ENCODE results near the gene L1TD1. TPM values are rescaled to one million over a fixed set of nuclear protein-coding genes. Genes with fewer than 3 reads are reported as not detected.
"Not testable (repeated sequence)": the region's sequence is repeated elsewhere in the genome, so short reads cannot be mapped to it uniquely, and the experiment has no call there.

L1TD1 gene
- total RNA-seq, 4 donors from 2014 or later = 2.0 to 5.4 (median 3.4) TPM; not detected in 1

- H3K27me3 ChIP-seq = no peaks in the 10 kb centered on the region
- intact Hi-C loops (cut with DNase I; ENCODE audit: low total_unique reads) = no loop called here
- TF ChIP-seq POLR2A (IDR thresholded peaks at IDR 0.05) = no peak
- no peak for TF ChIP-seq POLR2AphosphoS5 (IDR thresholded peaks at IDR 0.05)
- no peak for TF ChIP-seq EP300 (IDR thresholded peaks at IDR 0.05; ENCODE audit: low read depth)
- no peak for TF ChIP-seq CTCF (IDR thresholded peaks at IDR 0.05)
- H3K9me3 ChIP-seq = no peaks in the 10 kb centered on the region
- DNase-seq = peak; percentile 41
- no peak overlapping the region for H3K4me3 ChIP-seq
- H3K36me3 ChIP-seq = no peaks in the 10 kb centered on the region
- 50 to 52% methylated on average over 6 of the region's 6 CpGs for WGBS, 2 donors (ENCODE audit: low coverage in 1 of 2)
- in situ Hi-C loops (cut with MboI; ENCODE audit: low pct_ligation_motif_present in 1 of 4, low pct_unique_long_range_greater_than_20kb in 1 of 4, low sequenced_read_pairs in 3 of 4) = no loop called here
- H3K27ac ChIP-seq = peak overlapping the region in 2 of 4 donors; percentile 18 to 46
- H3K4me1 ChIP-seq = peaks cover 0 to 20% (median 11%) of the 10 kb centered on the region in 4 donors
Measured at GRCh38 chr1:62180639-62181038, 14.0 kb upstream of the L1TD1 start.

- H3K27ac ChIP-seq = peak overlapping the region; percentile 50 to 68 (median 52)
Measured at GRCh38 chr1:62181532-62181931, 13.1 kb upstream of the L1TD1 start.

GRCh38 chr1:62182157-62182556 lies 12.5 kb upstream of the L1TD1 start:
- H3K36me3 ChIP-seq; H3K27me3 ChIP-seq; DNase-seq; intact Hi-C loops (cut with DNase I; ENCODE audit: low total_unique reads); H3K9me3 ChIP-seq; H3K4me3 ChIP-seq; in situ Hi-C loops (cut with MboI; ENCODE audit: low pct_ligation_motif_present in 1 of 4, low pct_unique_long_range_greater_than_20kb in 1 of 4, low sequenced_read_pairs in 3 of 4): not testable (repeated sequence)
- Histone ChIP-seq H3K4me1 (peaks cover 0 to 20% (median 11%) of the 10 kb centered on the region in 4 donors), H3K27ac (peak overlapping the region; percentile 51 to 68 (median 58))
- 51 to 58% methylated on average over 7 to 8 of the region's 8 CpGs for WGBS, 2 donors (ENCODE audit: low coverage in 1 of 2)

More at GRCh38 chr1:62181532-62181931, 13.1 kb upstream of the L1TD1 start:
- H3K4me1 ChIP-seq = peaks cover 0 to 20% (median 11%) of the 10 kb centered on the region in 4 donors
- H3K27me3 ChIP-seq = no peaks in the 10 kb centered on the region
- H3K9me3 ChIP-seq = no peaks in the 10 kb centered on the region
- intact Hi-C loops (cut with DNase I; ENCODE audit: low total_unique reads) (no loop called here), in situ Hi-C loops (cut with MboI; ENCODE audit: low pct_ligation_motif_present in 1 of 4, low pct_unique_long_range_greater_than_20kb in 1 of 4, low sequenced_read_pairs in 3 of 4) (no loop called here)
- DNase-seq = no peak
- H3K36me3 ChIP-seq = no peaks in the 10 kb centered on the region
- TF ChIP-seq CTCF (IDR thresholded peaks at IDR 0.05) = no peak
- no peak for TF ChIP-seq POLR2AphosphoS5 (IDR thresholded peaks at IDR 0.05)
- TF ChIP-seq POLR2A (IDR thresholded peaks at IDR 0.05) = no peak
- no peak for TF ChIP-seq EP300 (IDR thresholded peaks at IDR 0.05; ENCODE audit: low read depth)
- no peak overlapping the region for H3K4me3 ChIP-seq
- WGBS, 2 donors (ENCODE audit: low coverage in 1 of 2) = 20 to 50% methylated on average over 2 to 7 of the region's 7 CpGs

GRCh38 chr1:62183164-62184020 lies 11.3 kb upstream of the L1TD1 start:
- in situ Hi-C loops (cut with MboI; ENCODE audit: low pct_ligation_motif_present in 1 of 4, low pct_unique_long_range_greater_than_20kb in 1 of 4, low sequenced_read_pairs in 3 of 4); H3K4me3 ChIP-seq; H3K36me3 ChIP-seq; intact Hi-C loops (cut with DNase I; ENCODE audit: low total_unique reads); DNase-seq; H3K9me3 ChIP-seq; H3K27me3 ChIP-seq: not testable (repeated sequence)
- H3K4me1 ChIP-seq = peaks cover 0 to 20% (median 11%) of the 10 kb centered on the region in 4 donors
- H3K27ac ChIP-seq = peak overlapping the region in 2 of 4 donors; percentile 43 to 68
- WGBS, 2 donors (ENCODE audit: low coverage in 1 of 2) = 71 to 80% methylated on average over 3 to 11 of the region's 11 CpGs

DNA sequence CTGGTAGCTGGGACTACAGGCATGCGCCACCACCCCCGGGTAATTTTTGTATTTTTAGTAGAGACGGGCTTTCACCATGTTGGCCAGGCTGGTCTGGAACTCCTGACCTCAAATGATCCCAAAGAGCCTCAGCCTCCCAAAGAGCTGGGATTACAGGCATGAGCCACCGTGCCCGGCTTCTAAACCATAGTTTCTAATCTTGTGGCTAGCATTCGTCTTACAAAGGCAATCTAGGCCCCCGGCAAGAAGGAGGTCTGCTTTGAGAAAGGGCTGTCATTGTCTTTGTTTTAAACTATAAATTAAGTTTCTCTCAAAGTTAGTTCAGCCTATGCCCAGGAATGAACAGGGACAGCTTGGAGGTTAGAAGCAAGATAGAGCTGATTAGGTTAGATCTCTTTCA lies 10.3 kb upstream of the L1TD1 start:
- no peaks in the 10 kb centered on the region for H3K27me3 ChIP-seq
- H3K4me1 ChIP-seq = peaks cover 0 to 20% (median 11%) of the 10 kb centered on the region in 4 donors
- 91 to 100% methylated on average over 3 to 7 of the region's 7 CpGs for WGBS, 2 donors (ENCODE audit: low coverage in 1 of 2)
- in situ Hi-C loops (cut with MboI; ENCODE audit: low pct_ligation_motif_present in 1 of 4, low pct_unique_long_range_greater_than_20kb in 1 of 4, low sequenced_read_pairs in 3 of 4) (no loop called here), intact Hi-C loops (cut with DNase I; ENCODE audit: low total_unique reads) (no loop called here)
- TF ChIP-seq POLR2A (IDR thresholded peaks at IDR 0.05) = no peak
- TF ChIP-seq EP300 (IDR thresholded peaks at IDR 0.05; ENCODE audit: low read depth) = no peak
- no peak for TF ChIP-seq POLR2AphosphoS5 (IDR thresholded peaks at IDR 0.05)
- no peak for TF ChIP-seq CTCF (IDR thresholded peaks at IDR 0.05)
- no peak overlapping the region for H3K27ac ChIP-seq
- DNase-seq = no peak
- no peak overlapping the region for H3K4me3 ChIP-seq
- H3K9me3 ChIP-seq = no peaks in the 10 kb centered on the region
- no peaks in the 10 kb centered on the region for H3K36me3 ChIP-seq

GRCh38 chr1:62185233-62185632 lies 9.4 kb upstream of the L1TD1 start:
- in situ Hi-C loops (cut with MboI; ENCODE audit: low pct_ligation_motif_present in 1 of 4, low pct_unique_long_range_greater_than_20kb in 1 of 4, low sequenced_read_pairs in 3 of 4) = not testable (repeated sequence)
- WGBS, 2 donors (ENCODE audit: low coverage in 1 of 2) = 85% methylated on average over 6 of the region's 6 CpGs; no CpG with 5 or more reads in 1 of the 2 donors

More at GRCh38 chr1:62185233-62185632, 9.4 kb upstream of the L1TD1 start:
- intact Hi-C loops (cut with DNase I; ENCODE audit: low total_unique reads); H3K9me3 ChIP-seq; H3K27ac ChIP-seq; H3K27me3 ChIP-seq; H3K4me3 ChIP-seq; H3K36me3 ChIP-seq; DNase-seq: not testable (repeated sequence)
- peaks cover 0 to 15% (median 6%) of the 10 kb centered on the region in 4 donors for H3K4me1 ChIP-seq

Data from transverse colon (tissue), 4 donors.